H9 (cell line): ENCODE results near the gene ASS1. TPM values are rescaled to one million over a fixed set of nuclear protein-coding genes. Genes with fewer than 3 reads are reported as not detected.

ENCODE experiments used
- DNase-seq: peaks from one replicate; pipeline ENCODE4 v3.0.0-alpha.2; 2017
- H2AFZ ChIP-seq: one replicate; pipeline ENCODE4 v1.6.1; 2013; ENCODE audit warnings: mild to moderate bottlenecking, low read length, control low read depth, moderate library complexity
- H2AK5ac ChIP-seq: 2 replicates; pipeline ENCODE4 v1.6.1; 2013; ENCODE audit warnings: low read length, control low read depth, mixed read lengths; ENCODE audit not compliant: insufficient read length
- H2BK120ac ChIP-seq: one replicate; pipeline ENCODE4 v1.6.1; 2013; ENCODE audit warnings: low read depth, mild to moderate bottlenecking, low read length, control low read depth, inconsistent platforms; ENCODE audit not compliant: poor library complexity, severe bottlenecking
- H2BK12ac ChIP-seq: 2 replicates; pipeline ENCODE4 v1.6.1; 2013; ENCODE audit warnings: low read length, control low read depth, mixed read lengths, low read depth; ENCODE audit not compliant: insufficient read length
- H2BK15ac ChIP-seq: 2 replicates; pipeline ENCODE4 v1.6.1; 2013; ENCODE audit warnings: low read depth, low read length, control low read depth
- H2BK20ac ChIP-seq: one replicate; pipeline ENCODE4 v1.6.1; 2013; ENCODE audit warnings: low read depth, mild to moderate bottlenecking, low read length, control low read depth, inconsistent platforms; ENCODE audit not compliant: poor library complexity, severe bottlenecking
- H2BK5ac ChIP-seq: 2 replicates; pipeline ENCODE4 v1.6.1; 2013; ENCODE audit warnings: low read length, control low read depth, mixed read lengths; ENCODE audit not compliant: insufficient read length
- H3K14ac ChIP-seq: 2 replicates; pipeline ENCODE4 v1.6.1; 2013; ENCODE audit warnings: low read length, control low read depth; ENCODE audit not compliant: insufficient read depth
- H3K18ac ChIP-seq: 2 replicates; pipeline ENCODE4 v1.6.1; 2013; ENCODE audit warnings: low read depth, mild to moderate bottlenecking, mixed read lengths, low read length, control low read depth; ENCODE audit not compliant: insufficient read length
- H3K23ac ChIP-seq: 2 replicates; pipeline ENCODE4 v1.6.1; 2013; ENCODE audit warnings: low read length, control low read depth, mixed read lengths, low read depth; ENCODE audit not compliant: insufficient read length
- H3K23me2 ChIP-seq: 2 replicates; pipeline ENCODE4 v1.6.1; 2013; ENCODE audit warnings: low read depth, mild to moderate bottlenecking, mixed read lengths, low read length, control low read depth; ENCODE audit not compliant: insufficient read length, poor library complexity, severe bottlenecking
- H3K27ac ChIP-seq: 2 replicates; pipeline ENCODE4 v1.5.1; 2013; ENCODE audit warnings: low read length, control low read depth, mixed read lengths, low read depth; ENCODE audit not compliant: insufficient read length
- H3K27me3 ChIP-seq: 2 replicates; pipeline ENCODE4 v1.6.1; 2013; ENCODE audit warnings: low read length, control low read depth, inconsistent platforms; ENCODE audit not compliant: insufficient read depth
- H3K4ac ChIP-seq: 2 replicates; pipeline ENCODE4 v1.6.1; 2013; ENCODE audit warnings: low read depth, mild to moderate bottlenecking, control low read depth, inconsistent platforms, low read length, moderate library complexity
- H3K4me1 ChIP-seq: 2 replicates; pipeline ENCODE4 v1.6.1; 2013; ENCODE audit warnings: low read length, control low read depth, inconsistent platforms; ENCODE audit not compliant: insufficient read depth
- H3K4me2 ChIP-seq: 2 replicates; pipeline ENCODE4 v1.6.1; 2013; ENCODE audit warnings: low read length, control low read depth, mixed read lengths; ENCODE audit not compliant: insufficient read length, insufficient read depth
- H3K56ac ChIP-seq: 2 replicates; pipeline ENCODE4 v1.6.1; 2013; ENCODE audit warnings: low read depth, mild to moderate bottlenecking, mixed read lengths, low read length, control low read depth; ENCODE audit not compliant: insufficient read length
- H3K79me1 ChIP-seq: 2 replicates; pipeline ENCODE4 v1.6.1; 2013; ENCODE audit warnings: low read depth, mild to moderate bottlenecking, moderate library complexity, low read length, control low read depth, inconsistent platforms; ENCODE audit not compliant: insufficient read depth, poor library complexity, severe bottlenecking
- H3K79me2 ChIP-seq: 2 replicates; pipeline ENCODE4 v1.6.1; 2013; ENCODE audit warnings: low read length, control low read depth, inconsistent platforms; ENCODE audit not compliant: insufficient read depth
- H3K9ac ChIP-seq: 2 replicates; pipeline ENCODE4 v1.6.1; 2013; ENCODE audit warnings: low read length, control low read depth, mixed read lengths; ENCODE audit not compliant: insufficient read length; ENCODE audit errors: extremely low read depth
- H3K9me3 ChIP-seq: one replicate; pipeline ENCODE4 v1.6.1; 2013; ENCODE audit warnings: low read depth, low read length, inconsistent platforms; ENCODE audit not compliant: control insufficient read depth
- H3T11ph ChIP-seq: one replicate; pipeline ENCODE4 v1.6.1; 2013; ENCODE audit warnings: mild to moderate bottlenecking, low read length, control low read depth, inconsistent platforms
- H4K20me1 ChIP-seq: one replicate; pipeline ENCODE4 v1.6.1; 2013; ENCODE audit not compliant: control insufficient read depth, insufficient read length, insufficient read depth
- H4K5ac ChIP-seq: 2 replicates; pipeline ENCODE4 v1.6.1; 2013; ENCODE audit warnings: low read depth, mild to moderate bottlenecking, mixed read lengths, low read length, control low read depth; ENCODE audit not compliant: insufficient read length
- H4K8ac ChIP-seq: replicated peaks from 2 replicates; pipeline ENCODE4 v1.6.1; 2013; ENCODE audit warnings: low read length, control low read depth, mixed read lengths, low read depth; ENCODE audit not compliant: insufficient read length
- H4K91ac ChIP-seq: 2 replicates; pipeline ENCODE4 v1.6.1; 2013; ENCODE audit warnings: low read depth, mild to moderate bottlenecking, moderate library complexity, mixed read lengths, low read length, control low read depth; ENCODE audit not compliant: insufficient read length
- H3K27ac Mint-ChIP-seq, 3 experiments: 2 replicates in 2 of 3; 3 replicates in 1 of 3; pipeline ENCODE4 v1.8.0; 2020 to 2021; ENCODE audit warnings: mixed read lengths in 3 of 3, mild to moderate bottlenecking in 1 of 3, moderate library complexity in 1 of 3
- H3K27me3 Mint-ChIP-seq: 2 replicates; pipeline ENCODE4 v1.8.0; 2021; ENCODE audit warnings: low read depth, mild to moderate bottlenecking, moderate library complexity, mixed read lengths
- H3K36me3 Mint-ChIP-seq, 3 experiments: 2 replicates in 2 of 3; 3 replicates in 1 of 3; pipeline ENCODE4 v1.8.0; 2020 to 2021; ENCODE audit warnings: low read depth in 3 of 3, mixed read lengths in 3 of 3; ENCODE audit not compliant: insufficient read depth in 1 of 3
- H3K4me1 Mint-ChIP-seq, 2 experiments: 2 replicates each; pipeline ENCODE4 v1.8.0; 2020; ENCODE audit warnings: mixed read lengths in 2 of 2
- H3K4me3 Mint-ChIP-seq, 2 experiments: 2 replicates in 1 of 2; 3 replicates in 1 of 2; pipeline ENCODE4 v1.8.0; 2020 to 2021; ENCODE audit warnings: mild to moderate bottlenecking in 2 of 2, mixed read lengths in 2 of 2, moderate library complexity in 1 of 2
- H3K9me3 Mint-ChIP-seq, 2 experiments: 2 replicates in 1 of 2; 3 replicates in 1 of 2; pipeline ENCODE4 v1.8.0; 2020; ENCODE audit warnings: mild to moderate bottlenecking in 2 of 2, mixed read lengths in 2 of 2, moderate library complexity in 1 of 2
- WGBS: extraction: QIAGEN DNeasy Blood & Tissue Kit; methylation state at CpG from one replicate; pipeline ENCODE4 v1.1.7; 2013; ENCODE audit warnings: missing lambda C conversion rate, low lambda C conversion rate, mixed read lengths; ENCODE audit not compliant: insufficient read length; ENCODE audit errors: extremely low coverage; 5-methylcytosine and 5-hydroxymethylcytosine counted together
- total RNA-seq: library from RNA; stranded (reverse); gene quantifications from 2 replicates; pipeline ENCODE4 v1.2.1, GENCODE V29; 2021
- TF ChIP-seq, protein P1 (sequence below): fragments of 200-600 bp; sonication (generic); conservative IDR thresholded peaks from 3 replicates; pipeline ENCODE4 v1.8.0; 2021; ENCODE audit warnings: antibody characterized with exemption, mild to moderate bottlenecking

The ASS1 gene
- total RNA-seq, 1 experiment from 2014 or later, result 118 TPM

DNA sequence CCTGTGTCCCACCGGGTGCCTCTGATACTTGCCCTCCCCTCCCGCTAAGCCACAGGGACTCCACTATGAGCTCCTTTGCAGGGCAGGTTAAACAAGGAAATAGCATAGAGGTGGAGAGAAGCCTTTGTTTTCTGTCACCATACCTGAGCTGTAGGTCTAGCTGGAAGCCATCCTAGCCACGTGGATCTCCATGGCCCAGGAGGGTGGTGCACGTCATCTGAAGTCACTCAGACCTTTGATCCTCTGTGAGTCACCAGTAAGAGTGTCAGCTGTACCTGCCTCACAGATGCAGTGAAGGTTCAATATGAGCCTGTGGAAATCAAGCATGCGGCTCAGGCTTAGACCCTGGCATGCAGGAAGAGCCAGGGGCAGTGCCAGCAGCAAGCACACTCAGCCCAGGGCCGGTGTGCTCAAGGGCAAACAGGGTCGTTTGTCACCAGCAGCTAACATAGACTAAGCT, 55.1 kb downstream of the ASS1 start:
- Histone ChIP-seq H4K8ac (no peak overlapping the region), H2BK5ac (no peak overlapping the region), H2BK12ac (no peak overlapping the region), H2AFZ (no peak overlapping the region), H3K56ac (no peak overlapping the region), H2AK5ac (no peak overlapping the region), H2BK15ac (no peak overlapping the region), H3K4me2 (no peak overlapping the region), H4K5ac (no peak overlapping the region), H3K27ac (no peak overlapping the region), H3K14ac (no peak overlapping the region), H3K79me2 (no peaks in the 10 kb centered on the region), H3K4me1 (no peaks in the 10 kb centered on the region), H2BK120ac (no peak overlapping the region), H3K27me3 (no peaks in the 10 kb centered on the region), H3K4ac (no peak overlapping the region), H3K23ac (no peak overlapping the region), H3T11ph (no peak overlapping the region), H3K23me2 (no peaks in the 10 kb centered on the region), H2BK20ac (no peak overlapping the region), H4K20me1 (peaks cover 3% of the 10 kb centered on the region), H4K91ac (no peak overlapping the region), H3K9me3 (peaks cover 4% of the 10 kb centered on the region), H3K9ac (no peak overlapping the region), H3K79me1 (no peaks in the 10 kb centered on the region), H3K18ac (no peak overlapping the region)
- peaks cover 14 to 56% (median 41%) of the 10 kb centered on the region in 3 experiments for H3K36me3 Mint-ChIP-seq
- H3K9me3 Mint-ChIP-seq, result peaks cover 4% of the 10 kb centered on the region in 2 experiments; a peak in 4 of 5 replicates
- DNase-seq, result no peak
- H3K27ac Mint-ChIP-seq, result no peak overlapping the region; a peak in 1 of 7 replicates
- peaks cover 9 to 16% of the 10 kb centered on the region in 2 experiments for H3K4me1 Mint-ChIP-seq
- TF ChIP-seq, protein P1, sequence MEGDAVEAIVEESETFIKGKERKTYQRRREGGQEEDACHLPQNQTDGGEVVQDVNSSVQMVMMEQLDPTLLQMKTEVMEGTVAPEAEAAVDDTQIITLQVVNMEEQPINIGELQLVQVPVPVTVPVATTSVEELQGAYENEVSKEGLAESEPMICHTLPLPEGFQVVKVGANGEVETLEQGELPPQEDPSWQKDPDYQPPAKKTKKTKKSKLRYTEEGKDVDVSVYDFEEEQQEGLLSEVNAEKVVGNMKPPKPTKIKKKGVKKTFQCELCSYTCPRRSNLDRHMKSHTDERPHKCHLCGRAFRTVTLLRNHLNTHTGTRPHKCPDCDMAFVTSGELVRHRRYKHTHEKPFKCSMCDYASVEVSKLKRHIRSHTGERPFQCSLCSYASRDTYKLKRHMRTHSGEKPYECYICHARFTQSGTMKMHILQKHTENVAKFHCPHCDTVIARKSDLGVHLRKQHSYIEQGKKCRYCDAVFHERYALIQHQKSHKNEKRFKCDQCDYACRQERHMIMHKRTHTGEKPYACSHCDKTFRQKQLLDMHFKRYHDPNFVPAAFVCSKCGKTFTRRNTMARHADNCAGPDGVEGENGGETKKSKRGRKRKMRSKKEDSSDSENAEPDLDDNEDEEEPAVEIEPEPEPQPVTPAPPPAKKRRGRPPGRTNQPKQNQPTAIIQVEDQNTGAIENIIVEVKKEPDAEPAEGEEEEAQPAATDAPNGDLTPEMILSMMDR, result no peak
- WGBS, result no CpG with 5 or more reads among the region's 7 CpGs
- H3K27me3 Mint-ChIP-seq, result peaks cover 2% of the 10 kb centered on the region; the same call in 1 of the 2 replicates
- no peak overlapping the region for H3K4me3 Mint-ChIP-seq
